DLD1 (cell line): ENCODE results near the gene MRPL51.

Experiments
- in situ Hi-C: cut with HindIII; loops from 2 replicates; pipeline ENCODE4 v1.10.0; 2017; ENCODE audit warnings: low sequenced_read_pairs

MRPL51 gene

GRCh38 chr12:6462234-6462995, 30.6 kb downstream of the MRPL51 start:
- in situ Hi-C loops = no loop called here

DNA sequence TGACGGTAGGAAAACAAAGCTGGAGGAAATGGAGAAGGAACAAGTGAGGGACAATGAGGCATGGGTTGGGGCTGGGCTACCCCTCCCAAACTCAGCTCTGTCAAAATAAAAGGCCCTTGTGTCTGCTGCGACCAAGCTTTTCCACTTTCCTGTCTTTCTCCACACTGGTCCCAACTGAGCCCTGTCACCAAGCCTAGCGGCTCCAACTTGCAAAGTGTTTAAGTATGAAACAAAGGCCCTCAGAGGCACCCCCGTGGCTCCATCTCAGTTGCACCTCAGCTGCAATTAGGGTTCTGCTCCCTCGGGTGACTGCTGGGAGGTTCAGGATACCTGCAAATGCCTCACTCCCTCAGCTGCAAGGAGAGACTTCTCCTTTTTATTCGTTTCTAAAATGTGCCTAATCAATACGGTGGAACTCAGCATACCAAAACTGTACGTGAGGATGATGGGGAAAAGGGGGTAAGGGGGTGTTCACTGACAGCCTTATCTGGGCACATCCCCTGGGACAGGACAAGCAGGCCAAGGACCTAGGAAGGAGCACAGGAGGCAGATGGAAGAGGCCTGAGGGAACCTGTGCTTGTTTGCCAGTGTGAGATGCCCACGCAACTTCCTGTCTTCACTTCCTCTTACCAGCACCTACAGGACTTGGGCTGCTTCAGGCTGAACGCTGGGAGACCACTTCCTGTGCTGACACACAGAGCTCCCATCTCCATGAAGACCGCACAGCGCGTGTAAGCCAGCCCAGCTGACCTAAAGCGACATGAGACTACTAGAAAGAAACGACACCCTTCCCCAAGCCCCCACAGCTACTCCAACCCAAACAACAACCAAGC, 31.4 kb downstream of the MRPL51 start:
- in situ Hi-C loops = no loop called here

GRCh38 chr12:6460751-6461371, 32.2 kb downstream of the MRPL51 start:
- in situ Hi-C loops = no loop called here

DNA sequence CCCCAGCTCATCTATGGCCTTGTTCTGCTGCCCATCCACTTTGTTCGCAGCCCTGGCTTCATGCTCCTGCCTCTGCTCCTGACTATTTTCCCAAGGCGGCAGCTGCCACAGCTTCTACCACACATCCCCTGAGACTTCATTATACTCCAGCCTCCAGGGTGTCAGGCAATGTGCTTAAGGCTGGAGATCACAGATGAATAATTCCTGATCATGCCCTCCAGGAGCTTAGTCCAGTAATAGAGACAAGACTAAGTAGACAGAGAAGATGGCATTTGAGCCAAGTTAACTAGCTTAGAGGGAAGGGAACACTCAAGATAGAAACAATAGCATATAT, 34.1 kb downstream of the MRPL51 start:
- in situ Hi-C loops = no loop called here

GRCh38 chr12:6458281-6459003, 34.6 kb downstream of the MRPL51 start:
- in situ Hi-C loops = no loop called here

DNA sequence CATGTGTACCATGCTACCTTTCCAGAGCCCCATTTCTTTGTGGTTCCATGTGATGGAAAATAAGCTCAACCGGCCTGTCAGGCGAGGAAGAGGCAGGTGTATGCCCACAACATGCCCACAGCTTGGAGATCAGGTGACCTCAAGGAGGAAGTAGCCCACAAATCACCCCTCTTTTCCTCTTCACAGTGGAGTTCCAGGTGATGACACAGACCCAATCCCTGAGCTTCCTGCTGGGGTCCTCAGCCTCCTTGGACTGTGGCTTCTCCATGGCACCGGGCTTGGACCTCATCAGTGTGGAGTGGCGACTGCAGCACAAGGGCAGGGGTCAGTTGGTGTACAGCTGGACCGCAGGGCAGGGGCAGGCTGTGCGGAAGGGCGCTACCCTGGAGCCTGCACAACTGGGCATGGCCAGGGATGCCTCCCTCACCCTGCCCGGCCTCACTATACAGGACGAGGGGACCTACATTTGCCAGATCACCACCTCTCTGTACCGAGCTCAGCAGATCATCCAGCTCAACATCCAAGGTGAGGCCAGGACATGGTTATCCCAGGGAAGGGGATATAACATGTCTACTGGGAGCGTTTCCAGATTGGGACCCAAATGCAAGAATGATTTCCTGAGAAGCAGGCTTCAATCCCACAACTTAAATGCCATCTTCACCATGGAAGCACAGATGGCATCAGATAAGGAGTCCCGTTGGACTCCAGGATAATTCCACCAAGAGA, 35.7 kb downstream of the MRPL51 start:
- in situ Hi-C loops = no loop called here

DNA sequence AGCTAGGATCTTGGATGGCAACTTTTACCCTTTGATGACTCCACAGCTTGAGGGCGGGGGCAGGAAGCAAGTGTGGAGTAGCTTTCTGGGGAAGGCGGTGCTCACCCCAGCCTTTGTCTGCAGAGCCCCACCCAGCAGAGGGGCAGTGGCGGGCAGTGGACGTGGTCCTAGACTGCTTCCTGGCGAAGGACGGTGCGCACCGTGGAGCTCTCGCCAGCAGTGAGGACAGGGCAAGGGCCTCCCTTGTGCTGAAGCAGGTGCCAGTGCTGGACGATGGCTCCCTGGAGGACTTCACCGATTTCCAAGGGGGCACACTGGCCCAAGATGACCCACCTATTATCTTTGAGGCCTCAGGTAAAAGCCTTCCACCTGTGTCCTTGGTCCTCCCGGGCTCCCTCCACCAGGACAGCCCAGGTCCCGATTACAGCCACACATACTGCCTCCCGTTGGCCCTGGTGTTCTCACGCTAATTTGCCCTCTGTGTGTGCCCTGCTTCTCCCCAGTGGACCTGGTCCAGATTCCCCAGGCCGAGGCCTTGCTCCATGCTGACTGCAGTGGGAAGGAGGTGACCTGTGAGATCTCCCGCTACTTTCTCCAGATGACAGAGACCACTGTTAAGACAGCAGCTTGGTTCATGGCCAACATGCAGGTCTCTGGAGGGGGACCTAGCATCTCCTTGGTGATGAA, 40.0 kb downstream of the MRPL51 start:
- in situ Hi-C loops = no loop called here

DNA sequence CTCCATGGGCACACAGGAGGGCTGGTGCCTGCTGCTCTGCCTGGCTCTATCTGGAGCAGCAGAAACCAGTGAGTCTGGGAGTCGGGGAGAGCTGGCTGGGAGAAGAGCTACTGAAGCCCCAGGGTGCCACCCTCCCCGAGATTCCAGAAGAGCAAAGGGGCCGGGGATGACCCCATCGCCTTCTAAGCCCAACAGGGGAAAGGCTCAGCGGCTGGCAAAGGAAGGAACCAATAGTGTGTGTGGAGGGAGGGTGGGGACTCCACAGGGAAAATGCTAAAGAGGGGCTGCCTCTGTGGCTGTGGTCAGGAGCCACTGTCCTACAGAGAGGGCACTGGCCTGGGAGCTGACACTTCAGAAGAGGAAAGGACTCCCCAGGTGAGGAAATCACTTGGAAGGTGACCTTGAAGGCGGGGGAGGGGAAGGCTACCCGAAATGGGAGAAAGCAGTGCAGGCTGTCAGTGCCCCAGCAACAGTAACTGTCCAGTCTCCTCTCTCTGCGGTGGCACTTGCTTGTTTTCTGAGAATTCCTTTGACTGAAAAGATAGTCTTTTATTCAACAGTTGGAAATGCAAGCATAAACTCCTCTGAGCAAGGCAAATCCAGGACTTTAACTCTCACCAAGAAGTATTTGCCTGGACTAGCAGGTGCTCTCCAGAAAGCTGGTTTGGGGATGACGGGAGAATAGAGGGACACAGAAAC, 40.7 kb downstream of the MRPL51 start:
- in situ Hi-C loops = no loop called here

- in situ Hi-C loops = no loop called here
These were observed 41.5 kb downstream of the MRPL51 start, which contains the start of gene TAPBPL for GRCh38 chr12:6451348-6452244. TAPBPL (plus strand) TSS chr12:6452042; CDS start chr12:6452249, 207 bp downstream.

- in situ Hi-C loops = no loop called here
These were observed 42.2 kb downstream of the MRPL51 start for GRCh38 chr12:6450869-6451347.

- in situ Hi-C loops = no loop called here
These were observed 42.8 kb downstream of the MRPL51 start for GRCh38 chr12:6450091-6450868.

DNA sequence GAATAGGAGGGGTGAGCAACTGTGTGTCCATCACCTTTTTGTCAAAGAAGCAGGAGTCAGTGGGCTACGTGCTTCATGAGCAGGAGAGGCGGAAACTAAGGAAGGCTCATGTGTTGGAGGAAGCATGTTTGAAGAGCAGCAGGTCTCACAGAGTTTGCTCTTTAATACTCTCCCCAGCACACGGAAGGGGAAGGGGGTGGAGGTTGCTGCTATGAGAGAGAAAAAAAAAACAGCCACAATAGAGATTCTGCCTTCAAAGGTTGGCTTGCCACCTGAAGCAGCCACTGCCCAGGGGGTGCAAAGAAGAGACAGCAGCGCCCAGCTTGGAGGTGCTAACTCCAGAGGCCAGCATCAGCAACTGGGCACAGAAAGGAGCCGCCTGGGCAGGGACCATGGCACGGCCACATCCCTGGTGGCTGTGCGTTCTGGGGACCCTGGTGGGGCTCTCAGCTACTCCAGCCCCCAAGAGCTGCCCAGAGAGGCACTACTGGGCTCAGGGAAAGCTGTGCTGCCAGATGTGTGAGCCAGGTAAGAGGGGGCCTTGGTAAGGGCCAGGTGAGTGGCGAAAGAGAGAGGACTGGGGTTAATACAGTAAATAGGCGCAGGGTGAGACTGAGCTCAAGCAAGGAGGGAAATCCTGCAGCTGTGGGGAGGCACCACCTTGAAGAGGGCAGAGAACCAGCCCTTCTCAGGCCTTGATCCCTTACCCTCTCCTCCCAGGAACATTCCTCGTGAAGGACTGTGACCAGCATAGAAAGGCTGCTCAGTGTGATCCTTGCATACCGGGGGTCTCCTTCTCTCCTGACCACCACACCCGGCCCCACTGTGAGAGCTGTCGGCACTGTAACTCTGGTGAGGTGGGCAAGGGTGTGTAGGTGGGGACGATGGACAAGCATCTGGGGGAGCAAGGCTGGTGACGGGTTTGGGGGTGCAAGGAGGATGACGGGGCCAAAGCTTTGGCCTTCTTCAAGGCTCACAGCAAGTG, 48.1 kb downstream of the MRPL51 start, which contains the start of gene CD27:
Gene CD27, plus strand, starts transcription at position 252 of the 985 bp plus-strand sequence. Its CDS starts 141 bp downstream, at position 393.
- in situ Hi-C loops = no loop called here

- in situ Hi-C loops = no loop called here
These were observed 49.0 kb downstream of the MRPL51 start for GRCh38 chr12:6444031-6444430.

GRCh38 chr12:6443361-6443983, 49.6 kb downstream of the MRPL51 start:
- in situ Hi-C loops = no loop called here

- in situ Hi-C loops = no loop called here
These were observed 50.2 kb downstream of the MRPL51 start for GRCh38 chr12:6442836-6443235.
